ENCODE data around the gene KDF1.

The KDF1 gene

GRCh38 chr1:26959722-26960624, at the start of gene KDF1:
KDF1 (minus strand) TSS chr1:26960468; CDS start chr1:26952380, 8,088 bp downstream.
- DNase-seq (ENCODE audit: low spot score): no peak

GRCh38 chr1:27009601-27010197, 49.4 kb upstream of the KDF1 start:
- no peak for DNase-seq (ENCODE audit: low spot score)

GRCh38 chr1:27007909-27008582, 47.8 kb upstream of the KDF1 start:
- no peak for DNase-seq (ENCODE audit: low spot score)

GRCh38 chr1:27006683-27007082, 46.4 kb upstream of the KDF1 start:
- no peak for DNase-seq (ENCODE audit: low spot score)

- no peak for DNase-seq (ENCODE audit: low spot score)
Observed at GRCh38 chr1:27005648-27006496, 45.6 kb upstream of the KDF1 start.

GRCh38 chr1:27005166-27005530, 44.9 kb upstream of the KDF1 start:
- no peak for DNase-seq (ENCODE audit: low spot score)

GRCh38 chr1:27004471-27005165, 44.4 kb upstream of the KDF1 start:
- no peak for DNase-seq (ENCODE audit: low spot score)

GRCh38 chr1:27003745-27004470, 43.6 kb upstream of the KDF1 start:
- DNase-seq (ENCODE audit: low spot score): no peak

- DNase-seq (ENCODE audit: low spot score): peak; percentile 56
Observed at GRCh38 chr1:27001570-27002360, 41.5 kb upstream of the KDF1 start.

- DNase-seq (ENCODE audit: low spot score): no peak
Observed at GRCh38 chr1:27000817-27001460, 40.7 kb upstream of the KDF1 start.

- no peak for DNase-seq (ENCODE audit: low spot score)
Observed at GRCh38 chr1:27000090-27000816, 40.0 kb upstream of the KDF1 start.

- DNase-seq (ENCODE audit: low spot score): no peak
Observed at GRCh38 chr1:26999440-26999987, 39.2 kb upstream of the KDF1 start.

GRCh38 chr1:26998429-26999300, 38.4 kb upstream of the KDF1 start:
- no peak for DNase-seq (ENCODE audit: low spot score)

- no peak for DNase-seq (ENCODE audit: low spot score)
Observed at GRCh38 chr1:26996665-26997064, 36.4 kb upstream of the KDF1 start.

- no peak for DNase-seq (ENCODE audit: low spot score)
Observed at GRCh38 chr1:26996024-26996423, 35.8 kb upstream of the KDF1 start.

- DNase-seq (ENCODE audit: low spot score): no peak
Observed at GRCh38 chr1:26994787-26995517, 34.7 kb upstream of the KDF1 start.

Data from putamen (tissue), 1 donor.